C4-2B (cell line): Measurements from ENCODE around the gene VIT.

Experiments used
- CTCF ChIP-seq: fragments of 450-650 bp; conservative IDR thresholded peaks from 2 replicates; pipeline ENCODE4 v1.5.1; 2017; ENCODE audit warnings: mild to moderate bottlenecking
- ZFX ChIP-seq: fragments of 450-650 bp; IDR thresholded peaks from 2 replicates; pipeline ENCODE4 v1.6.1; 2017

GRCh38 chr2:36801088-36801487 is 104.6 kb downstream of the VIT start:
- no peak for TF ChIP-seq CTCF
- TF ChIP-seq ZFX = no peak
